Effector memory CD8-positive, alpha-beta T cell (primary cell): ENCODE data around the gene SULF2.
"Not testable (repeated sequence)": the region's sequence is repeated elsewhere in the genome, so short reads cannot be mapped to it uniquely, and the experiment has no call there.

Experiments
- ATAC-seq: fragments of 150-1000 bp; cut with Tn5 transposase; replicated peaks from 2 replicates; pipeline ENCODE4 v1.10.0; 2021; ENCODE audit warnings: mild to moderate bottlenecking, moderate library complexity
- DNase-seq, 3 experiments: peaks; one replicate each; pipeline ENCODE4 v3.0.0; 2021
- H3K27ac Mint-ChIP-seq, 2 donors: one replicate each; pipeline ENCODE4 v1.8.0; 2022; ENCODE audit warnings: mild to moderate bottlenecking in 2 of 2, mixed read lengths in 2 of 2, moderate library complexity in 2 of 2
- H3K27me3 Mint-ChIP-seq, 2 donors: one replicate each; pipeline ENCODE4 v1.8.0; 2022; ENCODE audit warnings: mixed read lengths in 2 of 2
- H3K36me3 Mint-ChIP-seq: one replicate; pipeline ENCODE4 v1.8.0; 2022; ENCODE audit warnings: mild to moderate bottlenecking, moderate library complexity, mixed read lengths; ENCODE audit not compliant: insufficient read depth
- H3K4me1 Mint-ChIP-seq, 2 donors: one replicate each; pipeline ENCODE4 v1.8.0; 2022; ENCODE audit warnings: low read depth in 2 of 2, mixed read lengths in 2 of 2
- H3K4me3 Mint-ChIP-seq, 2 donors: one replicate each; pipeline ENCODE4 v1.8.0; 2022; ENCODE audit warnings: mild to moderate bottlenecking in 2 of 2, mixed read lengths in 2 of 2, moderate library complexity in 2 of 2
- H3K9me3 Mint-ChIP-seq, 2 donors: one replicate each; pipeline ENCODE4 v1.8.0; 2022; ENCODE audit warnings: mixed read lengths in 2 of 2
- total RNA-seq, 9 experiments: gene quantifications; one replicate each; lab custom pipeline; 2026; lab: John Stamatoyannopoulos, UW

The SULF2 gene
- 0 to 1.6 (median 0.12) reads per million in 9 experiments for total RNA-seq

DNA sequence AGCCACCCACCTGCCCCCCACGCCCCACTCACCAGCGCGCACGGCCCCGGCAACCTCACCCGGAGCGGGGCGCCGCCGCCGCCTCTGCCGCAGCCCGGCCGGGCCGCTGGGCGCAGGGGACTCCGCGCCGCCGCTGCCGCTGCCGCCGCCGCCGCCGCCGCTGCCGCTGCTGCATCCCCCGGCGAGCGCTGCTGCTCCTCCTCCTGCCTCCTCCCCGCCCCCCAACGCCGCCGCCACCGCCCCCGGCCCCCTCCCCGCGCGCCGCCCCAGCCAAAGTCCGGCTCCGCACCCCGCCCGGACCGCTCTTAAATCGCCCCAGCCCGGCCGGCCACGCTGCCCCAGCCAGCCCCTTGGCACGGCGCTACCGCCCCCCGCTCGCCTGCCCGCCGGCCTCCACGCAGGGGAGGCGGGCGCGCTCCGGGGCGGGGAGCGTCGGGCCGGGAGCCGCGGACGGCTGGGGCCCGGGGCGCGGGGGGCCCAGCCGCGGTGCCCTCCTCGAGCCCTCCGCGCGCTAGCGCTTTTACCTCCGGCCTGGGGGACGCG is at the start of gene SULF2:
Gene SULF2, minus strand, starts transcription at position 171 of the 543 bp plus-strand sequence. CDS start 28,118 bp downstream, outside the sequence.
- H3K36me3 Mint-ChIP-seq: peaks cover 3% of the 10 kb centered on the region
- no peak for ATAC-seq
- H3K9me3 Mint-ChIP-seq: no peaks in the 10 kb centered on the region
- H3K4me3 Mint-ChIP-seq: peak within 1 kb of the TSS; percentile 62 to 69
- peaks cover 9 to 11% of the 10 kb centered on the region in 2 donors for H3K4me1 Mint-ChIP-seq
- peaks cover 66 to 76% of the 10 kb centered on the region in 2 donors for H3K27me3 Mint-ChIP-seq
- DNase-seq: no peak
- H3K27ac Mint-ChIP-seq: no peak within 1 kb of the TSS

DNA sequence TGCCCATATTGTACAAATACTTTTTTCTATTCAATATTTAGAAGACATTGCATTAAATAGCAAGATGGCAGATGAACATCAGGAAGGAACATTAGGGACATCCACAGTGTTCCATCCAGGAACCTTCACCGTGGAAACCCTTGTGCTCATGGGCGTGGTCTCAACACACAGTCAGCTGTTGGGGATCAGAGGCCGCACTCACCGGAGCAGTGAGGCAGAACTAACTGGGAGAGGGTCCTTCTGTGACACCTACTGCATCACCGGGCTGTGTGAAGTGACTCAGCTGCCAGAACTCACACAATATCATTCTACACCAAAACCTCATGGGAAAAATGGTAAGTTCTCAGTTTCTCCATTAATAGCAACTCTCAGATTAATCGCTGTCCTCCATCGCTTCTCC is 46.4 kb upstream of the SULF2 start:
- H3K27ac Mint-ChIP-seq, DNase-seq, ATAC-seq, H3K4me1 Mint-ChIP-seq, H3K4me3 Mint-ChIP-seq, H3K36me3 Mint-ChIP-seq, H3K9me3 Mint-ChIP-seq, H3K27me3 Mint-ChIP-seq: not testable (repeated sequence)

DNA sequence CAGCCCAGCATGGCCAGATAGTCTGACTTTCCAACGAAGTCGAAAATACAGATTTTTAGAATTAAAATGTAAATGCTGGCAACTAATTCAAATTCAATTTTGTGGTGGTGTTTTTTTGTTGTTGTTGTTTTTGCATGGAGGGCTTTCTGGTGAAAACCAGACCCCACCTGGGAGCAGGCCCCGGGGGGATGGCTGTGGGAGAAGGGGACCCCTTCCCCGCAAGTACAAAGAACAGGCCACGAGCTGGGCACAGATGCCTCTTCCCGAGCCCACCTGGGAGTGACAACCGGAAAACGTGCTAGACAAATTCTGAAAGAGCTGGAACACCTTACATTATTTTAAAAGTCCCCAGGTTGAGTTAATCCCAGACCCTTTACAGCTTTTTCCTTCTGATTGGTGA is 41.4 kb upstream of the SULF2 start:
- H3K4me3 Mint-ChIP-seq, DNase-seq, H3K27ac Mint-ChIP-seq: not testable (repeated sequence)

DNA sequence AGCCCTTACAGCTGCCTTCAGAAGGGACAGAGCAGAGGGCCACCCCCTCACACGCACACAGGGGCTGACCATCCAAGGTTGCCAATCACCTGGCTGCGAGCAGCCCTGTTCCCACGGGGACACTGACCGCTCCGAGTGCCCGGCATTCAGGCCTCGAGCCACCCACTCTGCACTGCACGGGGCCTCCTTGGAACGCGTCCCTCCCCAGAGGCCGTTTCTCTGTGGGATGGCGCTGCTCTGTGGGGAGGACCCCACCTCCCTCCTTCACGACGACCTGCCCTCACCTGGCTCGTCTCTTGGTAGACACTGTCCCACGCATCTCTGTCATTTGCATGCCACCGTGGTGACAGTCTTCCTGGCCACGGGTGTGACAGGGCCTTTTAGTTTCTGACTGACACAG is 40.7 kb upstream of the SULF2 start:
- not testable (repeated sequence) for H3K36me3 Mint-ChIP-seq, H3K27ac Mint-ChIP-seq, H3K4me1 Mint-ChIP-seq, H3K9me3 Mint-ChIP-seq, DNase-seq, ATAC-seq, H3K4me3 Mint-ChIP-seq
- H3K27me3 Mint-ChIP-seq: peaks cover 4 to 21% of the 10 kb centered on the region in 2 donors

More for the DNA sequence above, 41.4 kb upstream of the SULF2 start:
- not testable (repeated sequence) for ATAC-seq, H3K36me3 Mint-ChIP-seq, H3K4me1 Mint-ChIP-seq, H3K9me3 Mint-ChIP-seq
- peaks cover 0 to 14% of the 10 kb centered on the region in 2 donors for H3K27me3 Mint-ChIP-seq

DNA sequence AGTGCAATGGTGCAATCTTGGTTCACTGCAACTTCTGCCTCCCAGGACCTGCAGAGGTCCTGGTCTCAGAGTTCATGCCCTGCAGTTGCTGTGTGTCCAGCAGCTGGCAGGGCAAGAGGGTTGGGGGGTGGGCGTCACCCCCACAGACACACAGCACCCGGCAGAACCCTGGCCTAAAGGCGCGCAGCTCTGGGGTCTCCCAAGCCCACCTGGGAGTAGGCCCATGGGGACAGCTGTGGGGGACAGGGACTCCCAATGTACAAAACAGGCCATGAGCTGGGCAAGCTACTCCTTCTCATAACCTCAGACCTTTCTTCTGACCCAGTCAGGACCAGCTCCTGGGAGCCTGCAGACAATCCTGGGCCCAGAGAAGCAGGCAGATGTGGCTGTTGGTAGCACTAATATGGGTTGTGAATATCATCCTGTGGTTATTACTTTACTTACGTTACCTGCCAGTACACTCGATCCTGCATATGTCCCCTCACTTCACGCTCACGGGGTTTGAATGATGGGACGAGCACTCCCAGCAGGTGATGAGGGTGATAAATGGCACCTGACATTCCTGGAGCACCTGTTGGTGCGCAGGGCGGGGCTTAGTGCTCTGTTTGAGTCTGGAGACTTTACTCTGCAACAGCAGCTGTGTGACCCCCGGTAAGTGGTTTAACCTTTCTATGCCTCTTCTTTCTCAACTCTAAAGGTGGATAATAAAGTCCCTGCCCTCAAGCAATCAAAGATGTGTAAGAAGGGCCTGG is 39.9 kb upstream of the SULF2 start:
- no peak for ATAC-seq
- H3K27ac Mint-ChIP-seq: no peak overlapping the region
- H3K9me3 Mint-ChIP-seq: no peaks in the 10 kb centered on the region

DNA sequence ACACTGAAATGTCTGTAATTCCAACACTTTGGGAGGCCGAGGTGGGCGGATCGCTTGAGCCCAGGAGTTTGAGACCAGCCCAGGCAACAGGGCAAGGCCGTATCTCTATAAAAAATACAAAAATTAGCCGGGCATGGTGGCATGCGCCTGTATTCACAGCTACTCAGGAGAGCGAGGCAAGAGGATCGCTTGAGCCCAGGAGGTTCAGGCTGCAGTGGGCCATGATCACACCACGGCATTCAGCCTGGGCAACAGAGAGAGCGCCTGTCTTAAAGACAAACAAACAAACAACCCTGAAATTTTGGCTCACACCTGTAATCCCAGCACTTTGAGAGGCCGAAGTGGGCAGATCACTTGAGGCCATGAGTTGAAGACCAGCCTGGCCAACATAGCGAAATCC is 38.7 kb upstream of the SULF2 start:
- H3K4me3 Mint-ChIP-seq, H3K36me3 Mint-ChIP-seq, H3K4me1 Mint-ChIP-seq, H3K9me3 Mint-ChIP-seq, DNase-seq, ATAC-seq, H3K27ac Mint-ChIP-seq: not testable (repeated sequence)
- H3K27me3 Mint-ChIP-seq: peaks cover 17 to 41% of the 10 kb centered on the region in 2 donors

More for the DNA sequence above, 39.9 kb upstream of the SULF2 start:
- DNase-seq: no peak
- Mint-ChIP-seq H3K36me3 (no peaks in the 10 kb centered on the region), H3K27me3 (peaks cover 11 to 29% of the 10 kb centered on the region in 2 donors), H3K4me1 (no peaks in the 10 kb centered on the region), H3K4me3 (no peak overlapping the region)

DNA sequence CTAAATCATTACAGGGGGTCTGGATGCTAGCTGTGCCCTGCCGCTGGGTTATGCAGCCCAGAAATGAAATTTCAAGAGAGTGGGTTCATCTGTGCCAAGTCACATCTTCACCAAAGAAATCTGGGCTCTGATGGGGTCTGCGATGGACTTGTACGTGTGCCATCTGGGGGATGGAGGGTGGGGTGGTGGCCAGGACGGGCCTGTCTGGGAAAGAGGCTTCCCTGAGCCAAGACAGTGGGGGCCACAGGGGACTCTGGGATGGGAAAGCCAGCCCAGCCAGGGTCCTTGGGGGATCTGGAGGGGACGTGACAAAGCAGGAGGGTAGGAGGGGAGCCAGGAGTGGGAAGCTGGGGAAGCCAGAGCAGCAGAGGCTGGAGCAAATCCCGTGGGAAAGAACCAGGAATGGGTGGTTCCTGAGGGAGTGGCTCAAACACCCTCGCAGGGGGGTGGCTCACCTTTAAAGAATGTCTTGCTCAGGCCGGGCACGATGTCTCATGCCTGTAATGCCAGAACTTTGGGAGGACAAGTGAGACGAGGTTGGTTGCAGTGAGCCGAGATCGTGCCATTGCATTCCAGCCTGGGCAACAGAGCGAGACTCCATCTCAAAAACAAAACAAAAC is 36.3 kb upstream of the SULF2 start:
- no peaks in the 10 kb centered on the region for H3K9me3 Mint-ChIP-seq

DNA sequence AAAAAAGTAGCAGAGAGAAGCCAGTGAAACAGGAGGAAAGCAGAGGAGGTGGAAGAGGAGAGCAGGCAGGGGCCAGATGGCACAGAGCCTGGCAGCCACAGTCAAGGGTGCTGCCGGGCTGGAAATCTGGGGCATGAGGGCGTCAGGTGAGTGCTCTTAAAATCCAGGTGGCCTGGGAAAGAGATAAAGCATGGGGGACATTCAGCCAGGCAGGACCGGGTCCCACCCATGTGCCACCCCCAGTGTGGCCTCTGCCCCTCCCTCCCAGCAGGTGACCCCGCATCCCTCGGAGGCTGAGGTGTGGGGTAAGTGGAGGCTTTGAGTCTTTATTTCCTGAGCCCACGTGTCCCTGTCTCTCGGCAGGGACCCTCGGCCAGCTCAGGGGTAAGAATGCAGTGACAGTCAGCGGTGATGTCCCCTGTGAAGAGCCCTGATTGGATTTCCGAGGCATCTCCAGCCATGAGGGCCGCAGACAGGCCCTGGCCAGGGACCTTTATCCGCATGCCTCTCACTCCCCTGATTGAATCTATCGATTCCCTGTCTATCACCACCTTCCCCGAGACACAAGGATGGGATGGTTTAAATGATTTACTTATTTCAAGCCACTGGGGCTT is 33.8 kb upstream of the SULF2 start:
- H3K4me1 Mint-ChIP-seq: no peaks in the 10 kb centered on the region
- no peak overlapping the region for H3K27ac Mint-ChIP-seq
- DNase-seq (no peak), ATAC-seq (no peak)
- H3K36me3 Mint-ChIP-seq: no peaks in the 10 kb centered on the region
- H3K27me3 Mint-ChIP-seq: peaks cover 45 to 64% of the 10 kb centered on the region in 2 donors
- no peak overlapping the region for H3K4me3 Mint-ChIP-seq
- no peaks in the 10 kb centered on the region for H3K9me3 Mint-ChIP-seq

More for the DNA sequence above, 36.3 kb upstream of the SULF2 start:
- Mint-ChIP-seq H3K36me3 (no peaks in the 10 kb centered on the region), H3K27me3 (peaks cover 30 to 57% of the 10 kb centered on the region in 2 donors), H3K4me3 (no peak overlapping the region), H3K27ac (no peak overlapping the region), H3K4me1 (no peaks in the 10 kb centered on the region)
- DNase-seq (no peak), ATAC-seq (no peak)

DNA sequence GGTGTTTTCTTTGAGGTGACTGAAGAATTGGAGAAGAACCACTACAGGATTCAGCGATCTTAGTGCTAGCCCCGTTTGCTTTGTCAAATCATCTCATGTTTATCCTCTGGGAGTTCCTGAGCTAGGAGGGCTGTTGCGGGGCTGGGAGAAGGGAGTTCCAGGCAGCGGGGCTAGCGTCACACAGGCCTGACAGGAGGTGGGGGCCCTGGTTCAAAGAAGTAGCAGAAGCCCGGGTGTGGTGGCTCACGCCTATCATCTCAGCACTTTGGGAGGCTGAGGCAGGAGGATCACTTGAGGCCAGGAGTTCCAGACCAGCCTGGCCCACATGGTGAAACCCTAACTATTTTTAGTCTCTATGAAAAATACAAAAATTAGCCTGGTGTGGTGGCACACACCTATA is 33.2 kb upstream of the SULF2 start:
- no peak overlapping the region for H3K27ac Mint-ChIP-seq
- DNase-seq: no peak
- ATAC-seq: no peak
- peaks cover 51 to 70% of the 10 kb centered on the region in 2 donors for H3K27me3 Mint-ChIP-seq
- no peaks in the 10 kb centered on the region for H3K4me1 Mint-ChIP-seq
- no peak overlapping the region for H3K4me3 Mint-ChIP-seq
- H3K36me3 Mint-ChIP-seq: no peaks in the 10 kb centered on the region
- no peaks in the 10 kb centered on the region for H3K9me3 Mint-ChIP-seq

DNA sequence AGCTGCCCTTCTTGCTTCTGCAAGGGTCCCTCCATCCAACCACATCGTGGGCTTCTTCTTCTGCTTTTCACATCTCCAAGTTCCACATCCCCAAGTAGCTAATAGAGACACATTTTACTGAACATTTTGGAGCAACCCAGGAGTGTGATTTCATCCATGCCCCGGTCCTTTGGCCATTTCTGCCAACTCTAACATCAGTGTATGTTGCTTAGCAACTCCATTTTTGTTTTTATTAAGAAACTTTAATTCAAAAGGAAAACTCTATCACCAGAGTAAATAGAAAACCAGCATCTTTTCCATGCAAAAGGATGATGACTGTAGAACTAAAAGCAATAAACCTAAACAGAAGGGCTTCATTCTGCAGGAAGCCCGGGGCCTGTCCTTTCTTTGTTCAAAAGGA is 32.7 kb upstream of the SULF2 start:
- Mint-ChIP-seq H3K27ac (no peak overlapping the region), H3K9me3 (no peaks in the 10 kb centered on the region), H3K4me3 (no peak overlapping the region), H3K4me1 (no peaks in the 10 kb centered on the region), H3K36me3 (no peaks in the 10 kb centered on the region), H3K27me3 (peaks cover 51 to 71% of the 10 kb centered on the region in 2 donors)
- ATAC-seq (no peak), DNase-seq (no peak)

DNA sequence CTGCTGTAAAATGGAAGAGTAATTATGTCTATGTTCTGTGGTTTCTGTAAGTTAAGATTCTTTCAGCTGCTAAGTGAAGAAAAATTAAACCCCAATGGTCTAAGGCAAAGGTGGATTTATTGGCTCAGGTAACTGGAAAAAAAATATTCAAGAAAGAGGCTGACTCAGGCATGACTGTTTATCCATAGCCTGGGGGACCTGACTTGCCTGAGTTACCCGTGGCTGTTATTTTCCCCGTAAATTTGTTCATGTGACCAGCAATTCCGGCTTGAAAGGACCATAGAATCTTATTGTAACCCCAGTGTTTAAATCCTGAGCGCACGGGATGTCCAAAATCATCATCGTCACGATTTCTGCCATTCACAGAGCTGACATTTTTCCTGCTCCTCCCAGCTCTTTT is 32.3 kb upstream of the SULF2 start:
- DNase-seq (no peak), ATAC-seq (no peak)
- Mint-ChIP-seq H3K27me3 (peaks cover 51 to 71% of the 10 kb centered on the region in 2 donors), H3K4me3 (no peak overlapping the region), H3K9me3 (no peaks in the 10 kb centered on the region), H3K36me3 (no peaks in the 10 kb centered on the region), H3K4me1 (no peaks in the 10 kb centered on the region), H3K27ac (no peak overlapping the region)

DNA sequence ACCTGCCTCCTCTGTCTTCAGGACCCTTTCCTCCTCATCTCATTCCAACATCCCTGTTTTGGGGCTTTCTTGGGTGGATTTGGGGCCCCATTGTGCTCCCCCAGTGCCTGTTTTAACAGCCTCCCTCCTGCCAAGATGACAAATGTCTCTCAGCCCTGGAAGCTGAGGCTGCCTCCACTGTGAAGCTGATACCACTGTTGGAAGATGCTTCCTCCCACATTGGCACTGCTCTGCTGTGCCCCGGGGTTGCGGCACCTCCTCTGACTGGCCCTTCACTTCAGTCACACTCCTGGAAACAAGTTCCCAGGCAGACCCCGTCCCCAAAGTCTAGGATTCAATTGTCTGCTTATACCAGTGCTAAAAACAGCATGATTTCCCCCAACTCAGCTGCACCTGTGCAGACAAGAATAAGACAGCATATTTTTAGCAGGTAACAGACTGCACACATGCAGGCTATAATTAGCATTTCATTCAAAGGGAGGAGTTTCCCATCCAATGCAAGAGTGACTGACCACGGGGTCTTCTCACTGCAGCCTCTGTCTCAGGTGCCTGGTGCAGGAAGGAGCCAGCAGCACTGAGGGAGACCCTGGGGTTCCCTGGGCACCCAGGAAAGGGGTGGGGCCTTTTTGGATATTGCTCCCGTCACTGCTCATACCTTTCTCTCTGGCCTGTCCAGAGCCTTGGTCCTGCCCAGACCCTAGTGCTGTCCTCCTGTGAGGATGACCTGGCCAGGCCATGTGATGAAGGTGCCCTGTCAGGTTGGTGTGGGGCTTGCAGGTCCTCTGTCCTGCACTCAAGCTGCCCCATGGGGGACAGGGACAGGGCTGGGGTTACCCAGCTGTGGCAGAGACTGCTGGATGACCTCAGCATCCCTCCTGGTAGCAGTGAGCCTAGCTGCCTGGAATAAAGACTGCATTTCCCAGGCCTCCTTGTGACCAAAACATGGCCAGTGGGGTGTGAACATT is 31.5 kb upstream of the SULF2 start:
- no peak overlapping the region for H3K4me3 Mint-ChIP-seq
- no peak for ATAC-seq
- DNase-seq: no peak
- no peaks in the 10 kb centered on the region for H3K36me3 Mint-ChIP-seq
- H3K9me3 Mint-ChIP-seq: no peaks in the 10 kb centered on the region
- H3K27ac Mint-ChIP-seq: no peak overlapping the region
- peaks cover 57 to 74% of the 10 kb centered on the region in 2 donors for H3K27me3 Mint-ChIP-seq
- H3K4me1 Mint-ChIP-seq: no peaks in the 10 kb centered on the region

DNA sequence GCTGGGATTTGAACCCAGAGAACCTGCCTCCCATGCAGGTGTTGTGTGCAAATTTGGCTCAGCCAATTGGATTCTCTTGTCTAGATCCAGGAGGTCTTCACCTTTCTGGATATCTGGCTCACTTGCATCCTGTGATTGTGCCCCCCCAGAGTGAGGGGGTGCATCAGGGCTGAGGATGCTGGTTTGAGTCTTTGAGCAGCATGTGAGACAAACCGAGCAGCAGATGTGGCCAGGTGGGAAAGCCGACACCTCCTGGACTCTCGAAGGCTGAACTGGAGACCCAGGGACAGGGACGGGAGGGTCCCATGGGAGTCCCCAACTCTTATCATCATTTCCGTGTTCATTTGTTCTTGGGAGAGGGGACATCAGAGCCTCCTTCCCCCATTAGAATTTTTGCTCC is 30.6 kb upstream of the SULF2 start:
- Mint-ChIP-seq H3K36me3 (no peaks in the 10 kb centered on the region), H3K4me1 (no peaks in the 10 kb centered on the region), H3K4me3 (no peak overlapping the region), H3K27me3 (peaks cover 58 to 72% of the 10 kb centered on the region in 2 donors), H3K27ac (no peak overlapping the region), H3K9me3 (no peaks in the 10 kb centered on the region)
- ATAC-seq: no peak
- no peak for DNase-seq
